ENCODE measurements around the gene RIPOR2. TPM values are rescaled to one million over a fixed set of nuclear protein-coding genes. Genes with fewer than 3 reads are reported as not detected.
A peak's percentile ranks its signal among the peaks of the same experiment; 100 is the strongest.

RIPOR2 gene
- total RNA-seq, 1 experiment from 2014 or later, result 5.0 TPM

- no peaks in the 10 kb centered on the region for H3K9me3 Mint-ChIP-seq
Measured at GRCh38 chr6:24838081-24838480, 97.7 kb downstream of the RIPOR2 start.

More at GRCh38 chr6:24838081-24838480, 97.7 kb downstream of the RIPOR2 start:
- Histone ChIP-seq H4K20me1 (ENCODE audit: control insufficient read depth, insufficient read depth, insufficient read length) (no peaks in the 10 kb centered on the region), H4K5ac (ENCODE audit: insufficient read length, low read depth, low read length) (no peak overlapping the region), H4K8ac (replicated peaks; ENCODE audit: insufficient read length, low read depth, low read length) (no peak overlapping the region), H2BK12ac (ENCODE audit: insufficient read length, low read depth, low read length) (no peak overlapping the region), H3K56ac (ENCODE audit: insufficient read length, low read depth, low read length) (no peak overlapping the region), H3K9me3 (ENCODE audit: control insufficient read depth, low read depth, low read length) (no peaks in the 10 kb centered on the region), H3K23ac (ENCODE audit: insufficient read length, low read depth, low read length) (no peak overlapping the region), H3K4me1 (ENCODE audit: insufficient read depth, low read length) (no peaks in the 10 kb centered on the region), H3K79me1 (ENCODE audit: insufficient read depth, low read depth, low read length, poor library complexity, severe bottlenecking) (no peaks in the 10 kb centered on the region), H3K14ac (ENCODE audit: insufficient read depth, low read length) (no peak overlapping the region), H3K4me2 (ENCODE audit: insufficient read depth, insufficient read length, low read length) (no peak overlapping the region), H3K79me2 (ENCODE audit: insufficient read depth, low read length) (no peaks in the 10 kb centered on the region), H2AFZ (ENCODE audit: low read length) (no peak overlapping the region), H3K4ac (ENCODE audit: low read depth, low read length) (no peak overlapping the region), H2BK20ac (ENCODE audit: low read depth, low read length, poor library complexity, severe bottlenecking) (no peak overlapping the region), H2AK5ac (ENCODE audit: insufficient read length, low read length) (no peak overlapping the region), H3T11ph (ENCODE audit: low read length) (no peak overlapping the region), H2BK5ac (ENCODE audit: insufficient read length, low read length) (no peak overlapping the region), H2BK120ac (ENCODE audit: low read depth, low read length, poor library complexity, severe bottlenecking) (no peak overlapping the region), H4K91ac (ENCODE audit: insufficient read length, low read depth, low read length) (no peak overlapping the region), H3K9ac (ENCODE audit: extremely low read depth, insufficient read length, low read length) (no peak overlapping the region), H3K27ac (ENCODE audit: insufficient read length, low read depth, low read length) (no peak overlapping the region), H3K23me2 (ENCODE audit: insufficient read length, low read depth, low read length, poor library complexity, severe bottlenecking) (no peaks in the 10 kb centered on the region), H3K18ac (ENCODE audit: insufficient read length, low read depth, low read length) (no peak overlapping the region), H2BK15ac (ENCODE audit: low read depth, low read length) (no peak overlapping the region), H3K27me3 (ENCODE audit: insufficient read depth, low read length) (no peaks in the 10 kb centered on the region)
- Mint-ChIP-seq H3K27ac (0 out of 7 replicates have a peak overlapping the region, but pooled peaks of 1 of the 3 experiments have one; percentile 0), H3K27me3 (ENCODE audit: low read depth) (no peaks in the 10 kb centered on the region), H3K4me1 (peaks cover 0 to 5% of the 10 kb centered on the region in 2 experiments; a peak in 2 of 4 replicates), H3K4me3 (no peak overlapping the region), H3K36me3 (ENCODE audit: insufficient read depth in 1 of 3, low read depth in 3 of 3) (peaks cover 3 to 5% (median 4%) of the 10 kb centered on the region in 3 experiments; a peak in 4 of 7 replicates)
- DNase-seq, result no peak
- no CpG with 5 or more reads among the region's 3 CpGs for WGBS (ENCODE audit: extremely low coverage, insufficient read length, low lambda C conversion rate)
- no peak for TF ChIP-seq CTCF (conservative IDR thresholded peaks at IDR 0.05)

Measured in H9 (cell line).